Fibroblast of lung (primary cell): ENCODE data around the gene VWA8. TPM values are rescaled to one million over a fixed set of nuclear protein-coding genes. Genes with fewer than 3 reads are reported as not detected.

Source experiments
- DNase-seq, 2 donors: peaks; one replicate each; pipeline versions ENCODE4 v3.0.0 to v3.0.0-alpha.2; 2010; ENCODE audit warnings: low read depth in 2 of 2
- H2AFZ ChIP-seq: 2 replicates; pipeline ENCODE4 v1.5.1; 2012; ENCODE audit warnings: low read length, control low read depth, inconsistent platforms
- H3K27ac ChIP-seq: 2 replicates; pipeline ENCODE4 v1.5.1; 2011; ENCODE audit warnings: low read length, control low read depth; ENCODE audit not compliant: insufficient read depth
- H3K27me3 ChIP-seq: 2 replicates; pipeline ENCODE4 v1.5.1; 2011; ENCODE audit warnings: mild to moderate bottlenecking, low read length; ENCODE audit not compliant: control insufficient read depth, insufficient read depth
- H3K36me3 ChIP-seq: 2 replicates; pipeline ENCODE4 v1.5.1; 2011; ENCODE audit warnings: low read length; ENCODE audit not compliant: control insufficient read depth, insufficient read depth
- H3K4me1 ChIP-seq: 2 replicates; pipeline ENCODE4 v1.5.1; 2011; ENCODE audit warnings: low read length; ENCODE audit not compliant: control insufficient read depth, insufficient read depth; ENCODE audit errors: extremely low read depth
- H3K4me2 ChIP-seq: 2 replicates; pipeline ENCODE4 v1.5.1; 2011; ENCODE audit warnings: low read length, control low read depth; ENCODE audit not compliant: insufficient read depth; ENCODE audit errors: extremely low read depth
- H3K4me3 ChIP-seq, 4 experiments: fragments of 200-600 bp in 1 of 4; sonication (generic) in 1 of 4; replicated peaks in 1 of 4; 2 replicates each; pipeline ENCODE4 v1.5.1; 2011 to 2016; ENCODE audit warnings: low read length in 4 of 4, low read depth in 3 of 4, mild to moderate bottlenecking in 3 of 4, control low read depth in 2 of 4, inconsistent platforms in 1 of 4, mixed read lengths in 1 of 4; ENCODE audit not compliant: insufficient read depth in 1 of 4; ENCODE audit errors: control extremely low read depth in 1 of 4
- H3K79me2 ChIP-seq: 2 replicates; pipeline ENCODE4 v1.5.1; 2012; ENCODE audit warnings: mild to moderate bottlenecking, low read length, inconsistent platforms; ENCODE audit not compliant: control insufficient read depth, insufficient read depth
- H3K9ac ChIP-seq: 2 replicates; pipeline ENCODE4 v1.5.1; 2011; ENCODE audit warnings: mild to moderate bottlenecking, low read length, control low read depth; ENCODE audit not compliant: insufficient read depth
- H3K9me3 ChIP-seq: 2 replicates; pipeline ENCODE4 v1.5.1; 2012; ENCODE audit warnings: low read depth, low read length; ENCODE audit not compliant: control insufficient read depth, insufficient read depth
- H4K20me1 ChIP-seq: 2 replicates; pipeline ENCODE4 v1.5.1; 2011; ENCODE audit warnings: low read length; ENCODE audit not compliant: control insufficient read depth, insufficient read depth; ENCODE audit errors: extremely low read depth
- CTCF ChIP-seq, 2 donors: IDR thresholded peaks in 1 of 2; conservative IDR thresholded peaks in 1 of 2; 1 replicate in 1 of 2; 2 replicates in 1 of 2; pipeline ENCODE4 v1.5.1; 2011 to 2012; ENCODE audit warnings: low read length in 2 of 2, control low read depth in 1 of 2, inconsistent platforms in 1 of 2, low read depth in 1 of 2, mild to moderate bottlenecking in 1 of 2
- EZH2 ChIP-seq: IDR thresholded peaks from 2 replicates; pipeline ENCODE4 v1.5.1; 2012; ENCODE audit warnings: low read length, control low read depth, mild to moderate bottlenecking; ENCODE audit errors: missing control alignments
- polyA plus RNA-seq, 2 donors: library from polyadenylated mRNA; depleted of rRNA in 1 of 2; stranded (reverse) in 1 of 2; unstranded in 1 of 2; fragments of >200 nt; gene quantifications; 2 replicates each; pipeline ENCODE4 v1.2.1, GENCODE V29; 2011 to 2012; ENCODE audit warnings: missing spikeins in 1 of 2
- total RNA-seq: library from RNA; depleted of rRNA; stranded (reverse); fragments of >200 nt; gene quantifications from 2 replicates; pipeline ENCODE4 v1.2.1, GENCODE V29; 2014

VWA8 gene
- total and polyA plus RNA-seq, 2 donors (not counting 1 experiment from before 2014, with no cell fraction given) = 12.6 to 29.9 TPM

- no peaks in the 10 kb centered on the region for H3K27me3 ChIP-seq
- no peaks in the 10 kb centered on the region for H3K36me3 ChIP-seq
- H4K20me1 ChIP-seq = no peaks in the 10 kb centered on the region
- H3K27ac ChIP-seq = no peak overlapping the region
- H3K4me3 ChIP-seq = no peak overlapping the region
- DNase-seq = peak in 1 of 2 donors; percentile 45
- no peaks in the 10 kb centered on the region for H3K79me2 ChIP-seq
- no peak overlapping the region for H2AFZ ChIP-seq
- no peak overlapping the region for H3K4me2 ChIP-seq
- no peaks in the 10 kb centered on the region for H3K4me1 ChIP-seq
- no peak for TF ChIP-seq EZH2
- TF ChIP-seq CTCF (conservative IDR thresholded peaks at IDR 0.05 in 1 of 2, IDR thresholded peaks at IDR 0.05 in 1 of 2; ENCODE audit: low read depth in 1 of 2, low read length in 2 of 2) = no peak
- H3K9me3 ChIP-seq = no peaks in the 10 kb centered on the region
- no peak overlapping the region for H3K9ac ChIP-seq
Measured at GRCh38 chr13:41941174-41941573, 19.7 kb downstream of the VWA8 start.

GRCh38 chr13:41939398-41939797 lies 21.5 kb downstream of the VWA8 start:
- H3K4me1 ChIP-seq = no peaks in the 10 kb centered on the region
- no peaks in the 10 kb centered on the region for H3K9me3 ChIP-seq
- no peak for DNase-seq
- H2AFZ ChIP-seq = no peak overlapping the region
- no peak overlapping the region for H3K27ac ChIP-seq
- no peak overlapping the region for H3K4me2 ChIP-seq
- H3K79me2 ChIP-seq = no peaks in the 10 kb centered on the region
- H3K27me3 ChIP-seq = no peaks in the 10 kb centered on the region
- no peak overlapping the region for H3K4me3 ChIP-seq
- H4K20me1 ChIP-seq = no peaks in the 10 kb centered on the region
- H3K9ac ChIP-seq = no peak overlapping the region
- TF ChIP-seq EZH2 = no peak
- TF ChIP-seq CTCF (conservative IDR thresholded peaks at IDR 0.05 in 1 of 2, IDR thresholded peaks at IDR 0.05 in 1 of 2; ENCODE audit: low read depth in 1 of 2, low read length in 2 of 2) = no peak
- H3K36me3 ChIP-seq = no peaks in the 10 kb centered on the region

GRCh38 chr13:41938918-41939317 lies 22.0 kb downstream of the VWA8 start:
- no peak overlapping the region for H3K4me3 ChIP-seq
- H3K36me3 ChIP-seq = no peaks in the 10 kb centered on the region
- H3K4me2 ChIP-seq = no peak overlapping the region
- H3K27ac ChIP-seq = no peak overlapping the region
- no peaks in the 10 kb centered on the region for H3K4me1 ChIP-seq
- no peaks in the 10 kb centered on the region for H3K79me2 ChIP-seq
- no peaks in the 10 kb centered on the region for H3K9me3 ChIP-seq
- no peak overlapping the region for H3K9ac ChIP-seq
- TF ChIP-seq EZH2 (no peak), CTCF (conservative IDR thresholded peaks at IDR 0.05 in 1 of 2, IDR thresholded peaks at IDR 0.05 in 1 of 2; ENCODE audit: low read depth in 1 of 2, low read length in 2 of 2) (no peak)
- DNase-seq = no peak
- H2AFZ ChIP-seq = no peak overlapping the region
- H3K27me3 ChIP-seq = no peaks in the 10 kb centered on the region
- H4K20me1 ChIP-seq = no peaks in the 10 kb centered on the region
